Mesodermal cell (in vitro differentiated cells): ENCODE data around the gene CEP192.

Source experiments
- H3K27ac ChIP-seq: 2 replicates; pipeline ENCODE4 v1.7.0; 2013; ENCODE audit warnings: mild to moderate bottlenecking, low read depth, low read length, moderate library complexity; ENCODE audit not compliant: severe bottlenecking
- H3K36me3 ChIP-seq: 2 replicates; pipeline ENCODE4 v1.7.1; 2013; ENCODE audit warnings: mild to moderate bottlenecking, low read length, moderate library complexity; ENCODE audit not compliant: control insufficient read depth, insufficient read depth
- H3K4me1 ChIP-seq: one replicate; pipeline ENCODE4 v1.7.1; 2013; ENCODE audit warnings: mild to moderate bottlenecking, low read length; ENCODE audit not compliant: insufficient read depth, control insufficient read depth, poor library complexity, severe bottlenecking
- H3K4me3 ChIP-seq: 2 replicates; pipeline ENCODE4 v1.7.0; 2013; ENCODE audit warnings: low read length, control low read depth, mild to moderate bottlenecking; ENCODE audit not compliant: insufficient read depth, poor library complexity, severe bottlenecking; ENCODE audit errors: extremely low read depth
- H3K9me3 ChIP-seq: 2 replicates; pipeline ENCODE4 v1.7.1; 2013; ENCODE audit warnings: mild to moderate bottlenecking, low read length, moderate library complexity; ENCODE audit not compliant: control insufficient read depth
- WGBS, 2 experiments: methylation state at CpG; one replicate each; pipeline ENCODE4 v1.1.5; 2013; ENCODE audit warnings: missing lambda C conversion rate in 2 of 2; ENCODE audit not compliant: insufficient coverage in 2 of 2; 5-methylcytosine and 5-hydroxymethylcytosine counted together

The CEP192 gene

GRCh38 chr18:13165636-13166423 is 174.7 kb downstream of the CEP192 start:
- H3K9me3 ChIP-seq, result no peaks in the 10 kb centered on the region
- H3K27ac ChIP-seq, result no peak overlapping the region
- H3K4me3 ChIP-seq, result no peak overlapping the region
- 75 to 82% methylated on average over 11 to 15 of the region's 16 CpGs for WGBS, 2 experiments
- no peaks in the 10 kb centered on the region for H3K4me1 ChIP-seq
- no peaks in the 10 kb centered on the region for H3K36me3 ChIP-seq

- 91 to 93% methylated on average over 10 to 13 of the region's 14 CpGs for WGBS, 2 experiments
- Histone ChIP-seq H3K4me3 (no peak overlapping the region), H3K27ac (no peak overlapping the region), H3K36me3 (no peaks in the 10 kb centered on the region), H3K9me3 (no peaks in the 10 kb centered on the region), H3K4me1 (no peaks in the 10 kb centered on the region)
Observed at GRCh38 chr18:13173578-13174145, 182.5 kb downstream of the CEP192 start.
